Kidney (tissue), 14 donors: ENCODE data around the gene CA4. TPM values are rescaled to one million over a fixed set of nuclear protein-coding genes. Genes with fewer than 3 reads are reported as not detected.
A peak's percentile ranks its signal among the peaks of the same experiment; 100 is the strongest.

Experiments
- DNase-seq, 5 donors: peaks; one replicate each; pipeline ENCODE4 v3.0.0-alpha.2; 2013 to 2020
- FAIRE-seq: peaks from 2 replicates; lab custom pipeline; 2012; peaks lifted over from hg19 to GRCh38; lab: Jason Lieb, UNC
- H3K27ac ChIP-seq, 2 donors: one replicate each; pipeline ENCODE4 v1.7.0; 2013; ENCODE audit warnings: low read depth in 2 of 2, low read length in 2 of 2, inconsistent platforms in 1 of 2
- H3K27me3 ChIP-seq: one replicate; pipeline ENCODE4 v1.7.1; 2013; ENCODE audit warnings: low read length, inconsistent platforms; ENCODE audit not compliant: control insufficient read depth, insufficient read depth
- H3K36me3 ChIP-seq, 3 donors: one replicate each; pipeline versions ENCODE4 v1.7.0 to v1.7.1; 2013; ENCODE audit warnings: low read length in 3 of 3, control low read depth in 1 of 3, inconsistent platforms in 1 of 3; ENCODE audit not compliant: insufficient read depth in 3 of 3, control insufficient read depth in 2 of 3
- H3K4me1 ChIP-seq, 3 donors: one replicate each; pipeline versions ENCODE4 v1.7.0 to v1.7.1; 2013; ENCODE audit warnings: low read length in 3 of 3, inconsistent platforms in 1 of 3, low read depth in 1 of 3; ENCODE audit not compliant: control insufficient read depth in 2 of 3, insufficient read depth in 2 of 3
- H3K4me3 ChIP-seq, 3 donors: one replicate each; pipeline versions ENCODE4 v1.7.0 to v1.8.1; 2013; ENCODE audit warnings: low read length in 3 of 3, control low read depth in 1 of 3, inconsistent platforms in 1 of 3
- H3K9ac ChIP-seq, 3 donors: one replicate each; pipeline versions ENCODE4 v1.7.0 to v1.7.1; 2013; ENCODE audit warnings: low read length in 3 of 3, control low read depth in 1 of 3, inconsistent platforms in 1 of 3
- H3K9me3 ChIP-seq, 3 donors: one replicate each; pipeline versions ENCODE4 v1.7.0 to v1.7.1; 2013; ENCODE audit warnings: low read length in 3 of 3, control low read depth in 1 of 3, inconsistent platforms in 1 of 3; ENCODE audit not compliant: control insufficient read depth in 2 of 3, insufficient read depth in 1 of 3
- CTCF ChIP-seq: IDR thresholded peaks from 3 replicates; pipeline ENCODE4 v1.5.1; 2012; ENCODE audit warnings: mild to moderate bottlenecking, moderate library complexity, borderline replicate concordance; ENCODE audit not compliant: insufficient read depth; ENCODE audit errors: extremely low read depth
- intact Hi-C: fragments of 100-400 bp; cut with DNase I; formaldehyde crosslinking; loops from one replicate; pipeline ENCODE4 v1.11.1; 2022
- polyA plus RNA-seq: library from polyadenylated mRNA; stranded (reverse); fragments of 350-450 nt; fragmentation: Illumina TruSeq; extraction: RNeasy Lipid Tissue Mini Kit (QIAGEN cat#74804); gene quantifications from one replicate; pipeline ENCODE4 v1.2.3, GENCODE V29; 2014; ENCODE audit warnings: low read depth, low replicate concordance; ENCODE audit not compliant: insufficient read depth
- total RNA-seq: library from RNA; stranded (reverse); fragmentation: NEBNext Ultra II Directional; extraction: Animal tissue kit (Norgen Biotek cat#: 25700); gene quantifications from one replicate; pipeline ENCODE4 v1.2.1, GENCODE V29; 2021
- donor health status: control.
- donor health status: control.
- donor health status: control.
- donor health status: control.
- donor health status: control.
- donor health status: DM: yes; HTN: yes; CAD: no.
- donor health status: Normal renal cell carcinoma (clear cell type).

CA4 gene
- total and polyA plus RNA-seq, 2 donors from 2014 or later: 25.3 to 102 TPM

GRCh38 chr17:60169921-60170817, 20.4 kb downstream of the CA4 start:
- DNase-seq (peak in 1 of 5 donors; percentile 31), FAIRE-seq (no peak)
- H3K36me3 ChIP-seq: no peaks in the 10 kb centered on the region
- peaks cover 0 to 9% (median 7%) of the 10 kb centered on the region in 3 donors for H3K4me1 ChIP-seq
- no peak for TF ChIP-seq CTCF
- intact Hi-C loops: no loop called here
- no peak overlapping the region for H3K9ac ChIP-seq
- H3K4me3 ChIP-seq: no peak overlapping the region
- no peaks in the 10 kb centered on the region for H3K27me3 ChIP-seq
- peak overlapping the region in 1 of 2 donors; percentile 42 for H3K27ac ChIP-seq
- no peaks in the 10 kb centered on the region for H3K9me3 ChIP-seq

GRCh38 chr17:60170835-60171752, 21.3 kb downstream of the CA4 start:
- no peaks in the 10 kb centered on the region for H3K9me3 ChIP-seq

GRCh38 chr17:60171753-60172079, 21.9 kb downstream of the CA4 start:
- FAIRE-seq (no peak), DNase-seq (no peak)
- H3K4me1 ChIP-seq: peaks cover 0 to 9% (median 7%) of the 10 kb centered on the region in 3 donors
- no peaks in the 10 kb centered on the region for H3K9me3 ChIP-seq
- intact Hi-C loops: no loop called here
- H3K27ac ChIP-seq: no peak overlapping the region
- H3K27me3 ChIP-seq: no peaks in the 10 kb centered on the region
- no peak overlapping the region for H3K4me3 ChIP-seq
- H3K9ac ChIP-seq: no peak overlapping the region
- TF ChIP-seq CTCF: no peak
- no peaks in the 10 kb centered on the region for H3K36me3 ChIP-seq

More at GRCh38 chr17:60170835-60171752, 21.3 kb downstream of the CA4 start:
- Histone ChIP-seq H3K4me1 (peaks cover 0 to 9% (median 7%) of the 10 kb centered on the region in 3 donors), H3K27me3 (no peaks in the 10 kb centered on the region), H3K9ac (no peak overlapping the region), H3K27ac (no peak overlapping the region), H3K4me3 (no peak overlapping the region), H3K36me3 (no peaks in the 10 kb centered on the region)
- no peak for DNase-seq
- intact Hi-C loops: no loop called here
- TF ChIP-seq CTCF: no peak
- FAIRE-seq: no peak
